NCI-H1694 treated with DMSO at 0.1 percent for 48 hours (cell line): ENCODE data around the gene JMY.
"Not testable (repeated sequence)": the region's sequence is repeated elsewhere in the genome, so short reads cannot be mapped to it uniquely, and the experiment has no call there.

Experiments used
- DNase-seq: peaks from one replicate; lab custom pipeline; 2025; lab: John Stamatoyannopoulos, UW

The JMY gene

GRCh38 chr5:79237740-79238560, 2.0 kb downstream of the JMY start:
- DNase-seq = no peak

- no peak for DNase-seq
These were observed 4.6 kb downstream of the JMY start for GRCh38 chr5:79240561-79240960.

DNA sequence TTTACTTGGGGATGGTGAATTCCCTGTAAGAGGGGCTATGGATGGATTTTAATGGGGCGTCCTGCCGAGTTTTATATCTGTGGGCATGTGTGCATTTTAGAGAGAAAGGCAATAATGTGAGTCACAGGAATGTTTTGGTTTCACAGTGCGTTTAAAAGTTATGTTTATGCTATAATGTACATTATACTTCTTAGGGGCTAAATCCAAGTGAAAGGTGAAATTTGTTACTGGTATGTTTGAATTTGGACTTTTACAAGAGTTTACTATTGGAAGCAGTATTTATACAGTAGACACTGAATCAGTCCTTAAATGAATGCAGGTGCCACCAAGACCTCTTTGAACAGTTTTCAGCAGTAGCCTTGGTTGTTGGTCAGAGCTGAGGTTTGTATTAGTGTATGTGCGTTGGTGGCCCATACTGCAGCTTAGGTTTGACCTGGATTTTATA, 5.6 kb downstream of the JMY start:
- DNase-seq = no peak

- no peak for DNase-seq
These were observed 6.5 kb downstream of the JMY start for GRCh38 chr5:79242242-79243039.

- DNase-seq = no peak
These were observed 7.3 kb downstream of the JMY start for GRCh38 chr5:79243224-79243623.

GRCh38 chr5:79254067-79254466, 18.1 kb downstream of the JMY start:
- DNase-seq = not testable (repeated sequence)

GRCh38 chr5:79255786-79256557, 20.0 kb downstream of the JMY start:
- DNase-seq = no peak

DNA sequence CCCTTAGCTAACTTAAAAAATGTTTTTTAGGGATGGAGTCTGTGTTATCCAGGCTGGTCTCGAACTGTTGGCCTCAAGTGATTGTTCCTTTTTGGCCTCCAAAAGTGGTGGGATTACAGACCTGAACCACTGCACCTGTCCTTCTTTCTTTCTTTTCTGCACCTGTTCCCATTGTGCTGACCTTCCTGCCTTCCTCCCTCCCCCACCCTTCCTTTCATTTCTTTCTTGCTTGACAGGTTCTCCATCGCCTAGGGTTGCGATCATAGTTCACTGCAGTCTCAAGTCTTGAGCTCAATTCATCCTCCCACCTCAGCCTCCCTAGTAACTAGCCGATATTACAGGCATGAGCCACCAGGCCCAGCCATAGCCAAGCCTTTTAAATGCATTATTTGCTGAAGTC, 20.6 kb downstream of the JMY start:
- no peak for DNase-seq

GRCh38 chr5:79257314-79257713, 21.4 kb downstream of the JMY start:
- no peak for DNase-seq

DNA sequence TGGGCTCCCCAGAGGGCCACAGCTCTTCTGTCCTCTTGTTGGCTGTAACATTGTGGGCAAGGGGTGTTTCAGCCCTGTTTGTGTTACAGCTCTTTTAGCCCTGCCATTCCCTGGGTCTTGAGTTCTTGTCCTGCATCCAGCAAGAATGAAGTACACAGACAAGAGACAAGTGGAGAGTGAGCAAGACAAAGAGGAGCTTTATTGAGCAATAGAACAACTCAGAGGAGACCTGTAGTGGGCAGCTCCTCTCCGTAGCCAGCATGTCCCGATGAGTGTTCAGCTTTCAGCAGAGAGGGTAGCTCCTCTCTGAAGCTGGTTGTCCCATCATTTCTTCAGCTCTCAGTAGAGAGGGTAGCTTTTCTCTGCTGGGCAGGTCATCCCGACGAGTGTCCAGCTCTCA, 22.9 kb downstream of the JMY start:
- no peak for DNase-seq

- DNase-seq = no peak
These were observed 23.5 kb downstream of the JMY start for GRCh38 chr5:79259383-79259782.

DNA sequence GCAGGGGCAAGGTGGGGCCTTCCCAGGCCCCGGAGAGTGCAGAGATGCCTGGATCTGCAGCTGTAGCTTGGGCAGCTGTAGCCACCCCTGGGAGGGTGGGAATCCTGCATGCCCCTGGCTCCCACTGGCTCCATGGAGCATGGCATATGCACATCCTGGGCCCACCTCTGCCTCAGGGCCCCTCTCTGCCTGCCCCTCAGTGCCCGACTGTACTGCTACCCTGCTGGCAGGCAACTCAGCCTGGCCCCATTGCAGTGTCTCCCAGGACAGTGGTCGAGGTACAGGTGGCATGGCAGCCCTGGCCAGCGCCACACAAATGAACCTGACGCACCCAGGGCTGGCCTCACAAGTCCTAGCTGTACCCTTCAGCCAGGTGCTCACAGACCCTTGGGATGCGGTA, 23.9 kb downstream of the JMY start:
- DNase-seq = no peak

DNA sequence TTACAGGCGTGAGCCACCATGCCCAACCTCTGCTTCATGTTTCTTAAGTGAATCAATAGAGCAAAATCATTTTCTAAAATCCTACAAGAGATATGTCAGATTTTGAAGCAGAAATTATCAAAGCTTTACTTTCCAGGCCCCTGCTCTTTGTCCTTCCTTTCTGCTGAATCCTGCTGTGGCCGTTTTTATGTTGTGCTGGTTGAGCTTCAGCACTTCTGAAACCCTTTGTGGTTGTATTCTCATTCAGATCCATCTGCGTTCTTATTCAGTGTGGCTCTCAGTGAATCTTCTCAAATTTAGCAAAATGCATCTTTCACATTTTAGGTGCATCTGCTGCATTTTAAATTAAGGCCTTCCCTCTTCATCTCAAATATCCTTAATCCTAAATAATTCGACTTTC, 26.0 kb downstream of the JMY start:
- no peak for DNase-seq

GRCh38 chr5:79263290-79263689, 27.4 kb downstream of the JMY start:
- DNase-seq = no peak

DNA sequence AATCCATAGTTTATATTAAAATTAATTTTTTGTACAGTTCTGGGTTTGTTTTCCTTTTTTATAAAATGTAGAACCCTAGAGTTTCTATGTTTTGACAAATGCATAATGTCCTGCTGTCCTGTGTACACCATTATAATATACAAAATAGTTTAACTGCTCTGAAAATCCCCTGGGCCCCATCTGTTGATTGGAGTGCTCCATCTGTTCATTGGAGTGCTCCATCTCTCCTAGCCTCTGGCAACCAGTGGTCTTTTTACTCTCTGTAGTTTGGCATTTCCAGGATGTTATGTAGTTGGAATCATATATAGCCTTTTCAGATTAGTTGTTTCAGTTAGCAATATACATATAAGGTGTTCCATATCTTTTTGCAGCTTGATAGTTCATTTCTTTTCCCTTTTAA, 31.2 kb downstream of the JMY start:
- DNase-seq = no peak

- no peak for DNase-seq
These were observed 33.8 kb downstream of the JMY start for GRCh38 chr5:79269733-79270166.

DNA sequence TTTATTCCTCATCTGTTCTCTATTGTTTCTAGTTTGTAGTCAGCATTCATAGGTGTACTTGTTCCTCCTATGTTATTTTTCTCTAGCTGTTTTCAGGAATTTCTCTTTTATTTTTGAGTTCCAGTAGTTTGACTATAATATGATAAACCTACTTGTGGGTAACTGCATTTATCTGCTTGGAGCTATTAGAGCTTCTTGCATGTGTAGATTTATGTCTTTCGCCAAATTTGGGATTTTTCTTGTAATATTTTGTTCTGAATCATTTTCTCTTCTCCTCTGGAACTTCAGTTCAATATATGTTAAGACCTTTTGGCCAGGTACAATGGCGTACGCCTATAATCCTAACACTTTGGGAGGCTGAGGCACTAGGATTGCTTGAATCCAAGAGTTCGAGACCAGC, 37.4 kb downstream of the JMY start:
- no peak for DNase-seq

DNA sequence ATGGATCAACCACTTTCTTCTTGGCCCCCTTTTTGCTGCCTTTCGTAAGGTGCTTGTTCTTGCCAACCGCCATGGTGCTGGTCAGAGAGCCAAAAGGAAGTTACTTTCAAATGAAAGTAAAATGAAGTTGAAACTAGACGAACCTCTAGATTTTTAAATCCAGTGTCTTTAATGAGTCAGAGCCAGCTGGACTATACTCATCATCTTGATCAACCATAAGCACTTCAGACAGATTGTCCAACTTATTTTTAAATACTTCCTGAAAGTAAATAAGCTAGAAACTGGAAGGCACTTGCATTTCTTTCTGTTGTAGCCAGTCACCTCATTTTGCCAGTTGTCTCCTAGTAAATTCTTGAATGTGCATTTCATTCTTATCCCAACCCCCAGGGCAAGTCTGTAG, 48.9 kb downstream of the JMY start:
- no peak for DNase-seq

DNA sequence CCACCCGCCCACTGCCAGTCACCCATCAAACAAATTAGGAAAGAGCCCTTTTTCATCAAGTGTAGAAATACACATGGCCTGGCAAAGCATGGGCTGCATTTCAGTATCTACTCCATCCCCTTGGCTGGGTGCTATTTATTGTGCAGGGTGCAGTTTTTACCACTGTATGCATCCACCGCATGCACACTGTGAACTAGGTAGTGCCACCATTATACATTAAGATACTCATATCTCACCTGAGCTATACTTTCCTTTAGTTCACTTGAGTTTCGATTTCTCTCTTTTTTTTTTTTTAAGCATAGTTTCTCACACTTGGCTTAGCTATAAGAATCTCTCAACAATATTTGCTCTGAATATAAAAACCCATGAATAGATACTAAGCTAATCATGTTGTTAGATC, 49.4 kb downstream of the JMY start:
- DNase-seq = no peak

- DNase-seq = no peak
These were observed 49.9 kb downstream of the JMY start for GRCh38 chr5:79285833-79286232.

GRCh38 chr5:79287380-79287779, 51.4 kb downstream of the JMY start:
- DNase-seq = no peak

- DNase-seq = no peak
These were observed 52.0 kb downstream of the JMY start for GRCh38 chr5:79287907-79288306.

GRCh38 chr5:79295029-79295428, 59.1 kb downstream of the JMY start:
- DNase-seq = no peak
